ENCODE measurements around the gene SLC12A4. TPM values are rescaled to one million over a fixed set of nuclear protein-coding genes. Genes with fewer than 3 reads are reported as not detected.
A peak's percentile ranks its signal among the peaks of the same experiment; 100 is the strongest.
"Not testable (repeated sequence)": the region's sequence is repeated elsewhere in the genome, so short reads cannot be mapped to it uniquely, and the experiment has no call there.

SLC12A4 gene
- total RNA-seq, 1 donor from 2014 or later: 44.2 TPM

- H3K36me3 Mint-ChIP-seq (ENCODE audit: low read depth, unreplicated experiment): no peaks in the 10 kb centered on the region
- H3K4me1 Mint-ChIP-seq (ENCODE audit: unreplicated experiment): peaks cover 13% of the 10 kb centered on the region
- DNase-seq (ENCODE audit: low spot score): no peak
- no peaks in the 10 kb centered on the region for H3K27me3 Mint-ChIP-seq (ENCODE audit: unreplicated experiment)
- no peaks in the 10 kb centered on the region for H3K9me3 Mint-ChIP-seq (ENCODE audit: unreplicated experiment)
- no peak for TF ChIP-seq CTCF (IDR thresholded peaks at IDR 0.05; ENCODE audit: unreplicated experiment)
- H3K4me3 Mint-ChIP-seq (ENCODE audit: unreplicated experiment): no peak overlapping the region
- peak overlapping the region; percentile 64 for H3K27ac Mint-ChIP-seq (ENCODE audit: unreplicated experiment)
Measured at GRCh38 chr16:68005786-68006286, 37.4 kb upstream of the SLC12A4 start.

- peak overlapping the region; percentile 64 for H3K27ac Mint-ChIP-seq (ENCODE audit: unreplicated experiment)
- no peaks in the 10 kb centered on the region for H3K9me3 Mint-ChIP-seq (ENCODE audit: unreplicated experiment)
- H3K27me3 Mint-ChIP-seq (ENCODE audit: unreplicated experiment): no peaks in the 10 kb centered on the region
- no peak for TF ChIP-seq CTCF (IDR thresholded peaks at IDR 0.05; ENCODE audit: unreplicated experiment)
- peaks cover 18% of the 10 kb centered on the region for H3K4me1 Mint-ChIP-seq (ENCODE audit: unreplicated experiment)
- no peaks in the 10 kb centered on the region for H3K36me3 Mint-ChIP-seq (ENCODE audit: low read depth, unreplicated experiment)
- DNase-seq (ENCODE audit: low spot score): no peak
- no peak overlapping the region for H3K4me3 Mint-ChIP-seq (ENCODE audit: unreplicated experiment)
Measured at GRCh38 chr16:68005211-68005610, 36.8 kb upstream of the SLC12A4 start.

- Mint-ChIP-seq H3K4me1 (ENCODE audit: unreplicated experiment) (peaks cover 29% of the 10 kb centered on the region), H3K36me3 (ENCODE audit: low read depth, unreplicated experiment) (no peaks in the 10 kb centered on the region), H3K27ac (ENCODE audit: unreplicated experiment) (no peak overlapping the region), H3K9me3 (ENCODE audit: unreplicated experiment) (no peaks in the 10 kb centered on the region), H3K4me3 (ENCODE audit: unreplicated experiment) (no peak overlapping the region), H3K27me3 (ENCODE audit: unreplicated experiment) (peaks cover 5% of the 10 kb centered on the region)
- no peak for DNase-seq (ENCODE audit: low spot score)
- no peak for TF ChIP-seq CTCF (IDR thresholded peaks at IDR 0.05; ENCODE audit: unreplicated experiment)
Measured at GRCh38 chr16:68003031-68003430, 34.6 kb upstream of the SLC12A4 start.

- Mint-ChIP-seq H3K27ac (ENCODE audit: unreplicated experiment) (no peak overlapping the region), H3K36me3 (ENCODE audit: low read depth, unreplicated experiment) (no peaks in the 10 kb centered on the region), H3K4me1 (ENCODE audit: unreplicated experiment) (peaks cover 22% of the 10 kb centered on the region), H3K27me3 (ENCODE audit: unreplicated experiment) (peaks cover 5% of the 10 kb centered on the region), H3K4me3 (ENCODE audit: unreplicated experiment) (peak overlapping the region; percentile 38), H3K9me3 (ENCODE audit: unreplicated experiment) (no peaks in the 10 kb centered on the region)
- TF ChIP-seq CTCF (IDR thresholded peaks at IDR 0.05; ENCODE audit: unreplicated experiment): no peak
- no peak for DNase-seq (ENCODE audit: low spot score)
Measured at GRCh38 chr16:68000450-68000849, 32.0 kb upstream of the SLC12A4 start.

GRCh38 chr16:67999985-68000384 is 31.5 kb upstream of the SLC12A4 start:
- no peak for DNase-seq (ENCODE audit: low spot score)
- Mint-ChIP-seq H3K27ac (ENCODE audit: unreplicated experiment) (peak overlapping the region; percentile 45), H3K9me3 (ENCODE audit: unreplicated experiment) (no peaks in the 10 kb centered on the region), H3K27me3 (ENCODE audit: unreplicated experiment) (peaks cover 5% of the 10 kb centered on the region), H3K36me3 (ENCODE audit: low read depth, unreplicated experiment) (no peaks in the 10 kb centered on the region), H3K4me3 (ENCODE audit: unreplicated experiment) (no peak overlapping the region), H3K4me1 (ENCODE audit: unreplicated experiment) (peaks cover 19% of the 10 kb centered on the region)
- TF ChIP-seq CTCF (IDR thresholded peaks at IDR 0.05; ENCODE audit: unreplicated experiment): no peak

- H3K36me3 Mint-ChIP-seq (ENCODE audit: low read depth, unreplicated experiment); H3K27me3 Mint-ChIP-seq (ENCODE audit: unreplicated experiment); H3K4me3 Mint-ChIP-seq (ENCODE audit: unreplicated experiment); DNase-seq (ENCODE audit: low spot score); H3K9me3 Mint-ChIP-seq (ENCODE audit: unreplicated experiment): not testable (repeated sequence)
- peaks cover 19% of the 10 kb centered on the region for H3K4me1 Mint-ChIP-seq (ENCODE audit: unreplicated experiment)
- H3K27ac Mint-ChIP-seq (ENCODE audit: unreplicated experiment): peak within 1 kb of the TSS; percentile 45
Measured at GRCh38 chr16:67998779-67999688, 30.6 kb upstream of the SLC12A4 start, which contains the start of gene DPEP2. TSS of gene DPEP2 (minus strand) at chr16:67999484. CDS start at chr16:67993212, 6,272 bp downstream.

GRCh38 chr16:67998231-67998778 is 29.9 kb upstream of the SLC12A4 start:
- not testable (repeated sequence) for H3K27ac Mint-ChIP-seq (ENCODE audit: unreplicated experiment); H3K36me3 Mint-ChIP-seq (ENCODE audit: low read depth, unreplicated experiment); H3K9me3 Mint-ChIP-seq (ENCODE audit: unreplicated experiment); DNase-seq (ENCODE audit: low spot score); H3K27me3 Mint-ChIP-seq (ENCODE audit: unreplicated experiment); H3K4me3 Mint-ChIP-seq (ENCODE audit: unreplicated experiment)
- peaks cover 22% of the 10 kb centered on the region for H3K4me1 Mint-ChIP-seq (ENCODE audit: unreplicated experiment)
